AG09309 (cell line): ENCODE data around the gene SLC17A7.

Source experiments
- DNase-seq: peaks from one replicate; pipeline ENCODE4 v3.0.0-alpha.2; 2010; ENCODE audit warnings: low read depth
- H3K4me3 ChIP-seq: 2 replicates; pipeline ENCODE4 v1.5.1; 2011; ENCODE audit warnings: mild to moderate bottlenecking, low read depth, low read length, moderate library complexity; ENCODE audit not compliant: control insufficient read depth
- CTCF ChIP-seq: IDR thresholded peaks from 2 replicates; pipeline ENCODE4 v1.5.1; 2011; ENCODE audit warnings: mild to moderate bottlenecking, low read depth, low read length, inconsistent platforms; ENCODE audit not compliant: insufficient read depth, control insufficient read depth; ENCODE audit errors: missing control alignments

SLC17A7 gene

GRCh38 chr19:49411681-49412326 lies 29.5 kb downstream of the SLC17A7 start:
- no peak overlapping the region for H3K4me3 ChIP-seq
- DNase-seq: no peak
- no peak for TF ChIP-seq CTCF

- H3K4me3 ChIP-seq: no peak overlapping the region
- no peak for TF ChIP-seq CTCF
- DNase-seq: no peak
These were observed 31.8 kb downstream of the SLC17A7 start for GRCh38 chr19:49409441-49410029.

- TF ChIP-seq CTCF: no peak
- H3K4me3 ChIP-seq: no peak overlapping the region
- no peak for DNase-seq
These were observed 32.4 kb downstream of the SLC17A7 start for GRCh38 chr19:49408816-49409440.

- no peak for TF ChIP-seq CTCF
These were observed 33.8 kb downstream of the SLC17A7 start for GRCh38 chr19:49407482-49408015.

GRCh38 chr19:49407079-49407478 lies 34.2 kb downstream of the SLC17A7 start:
- DNase-seq: no peak
- H3K4me3 ChIP-seq: no peak overlapping the region
- TF ChIP-seq CTCF: no peak

More at GRCh38 chr19:49407482-49408015, 33.8 kb downstream of the SLC17A7 start:
- H3K4me3 ChIP-seq: no peak overlapping the region
- DNase-seq: no peak

GRCh38 chr19:49403404-49404187 lies 37.7 kb downstream of the SLC17A7 start:
- DNase-seq: no peak
- no peak for TF ChIP-seq CTCF
- H3K4me3 ChIP-seq: no peak overlapping the region
